HG03442 (cell line): ENCODE results near the gene NEK9.
"Not testable (repeated sequence)": the region's sequence is repeated elsewhere in the genome, so short reads cannot be mapped to it uniquely, and the experiment has no call there.

ENCODE experiments used
- ATAC-seq: cut with Tn5 transposase; IDR thresholded peaks from one replicate; pipeline ENCODE4 v1.9.1; 2021; ENCODE audit warnings: mild to moderate bottlenecking, moderate library complexity; ENCODE audit not compliant: unreplicated experiment

Gene NEK9

GRCh38 chr14:75147423-75148071, 20.7 kb upstream of the NEK9 start:
- no peak for ATAC-seq

GRCh38 chr14:75144944-75145343, 18.1 kb upstream of the NEK9 start:
- no peak for ATAC-seq

- no peak for ATAC-seq
These were observed 17.1 kb upstream of the NEK9 start for GRCh38 chr14:75143761-75144527.

GRCh38 chr14:75142494-75142893, 15.6 kb upstream of the NEK9 start:
- ATAC-seq: no peak

GRCh38 chr14:75141967-75142366, 15.1 kb upstream of the NEK9 start:
- no peak for ATAC-seq

- ATAC-seq: no peak
These were observed 14.2 kb upstream of the NEK9 start for GRCh38 chr14:75141062-75141461.

- ATAC-seq: no peak
These were observed 13.8 kb upstream of the NEK9 start for GRCh38 chr14:75140620-75141019.

GRCh38 chr14:75139185-75139584, 12.3 kb upstream of the NEK9 start:
- no peak for ATAC-seq

- ATAC-seq: no peak
These were observed 11.6 kb upstream of the NEK9 start for GRCh38 chr14:75138492-75138891.

GRCh38 chr14:75134644-75135043, 7.8 kb upstream of the NEK9 start:
- no peak for ATAC-seq

- no peak for ATAC-seq
These were observed 6.7 kb upstream of the NEK9 start for GRCh38 chr14:75133597-75133996.

GRCh38 chr14:75132382-75133086, 5.7 kb upstream of the NEK9 start:
- no peak for ATAC-seq

- ATAC-seq: no peak
These were observed 1.7 kb upstream of the NEK9 start for GRCh38 chr14:75128596-75128990.

GRCh38 chr14:75127903-75128595, 1.2 kb upstream of the NEK9 start:
- no peak for ATAC-seq

GRCh38 chr14:75127474-75127820, 599 bp upstream of the NEK9 start:
- ATAC-seq: not testable (repeated sequence)

- ATAC-seq: no peak
These were observed 715 bp downstream of the NEK9 start for GRCh38 chr14:75126121-75126544.

- no peak for ATAC-seq
These were observed 1.2 kb downstream of the NEK9 start for GRCh38 chr14:75125617-75126016.

- no peak for ATAC-seq
These were observed 2.9 kb downstream of the NEK9 start for GRCh38 chr14:75123991-75124390.

- no peak for ATAC-seq
These were observed 5.3 kb downstream of the NEK9 start for GRCh38 chr14:75121552-75121951.

- no peak for ATAC-seq
These were observed 6.1 kb downstream of the NEK9 start for GRCh38 chr14:75120541-75121291.

- ATAC-seq: no peak
These were observed 7.8 kb downstream of the NEK9 start for GRCh38 chr14:75119056-75119455.
